KOPT-K1 (cell line): ENCODE results near the gene USP40.

ENCODE experiments used
- H3K27ac ChIP-seq: fragments of 200-600 bp; sonication (generic); 2 replicates; pipeline ENCODE4 v1.5.1; 2016; ENCODE audit warnings: antibody characterized with exemption, mild to moderate bottlenecking, low read depth, low read length; ENCODE audit not compliant: poor library complexity, severe bottlenecking
- H3K36me3 ChIP-seq: fragments of 200-600 bp; sonication (generic); 2 replicates; pipeline ENCODE4 v1.5.1; 2017; ENCODE audit warnings: antibody characterized with exemption, mild to moderate bottlenecking, low read length, moderate library complexity; ENCODE audit not compliant: insufficient read depth
- H3K9me3 ChIP-seq: fragments of 200-600 bp; sonication (generic); 2 replicates; pipeline ENCODE4 v1.5.1; 2017; ENCODE audit warnings: antibody characterized with exemption, low read length, mild to moderate bottlenecking; ENCODE audit not compliant: insufficient read depth, poor library complexity, severe bottlenecking

The USP40 gene

GRCh38 chr2:233446121-233446520, 120.5 kb downstream of the USP40 start:
- no peak overlapping the region for H3K27ac ChIP-seq
- H3K9me3 ChIP-seq, result no peaks in the 10 kb centered on the region
- H3K36me3 ChIP-seq, result peaks cover 90% of the 10 kb centered on the region

GRCh38 chr2:233445152-233445830, 121.3 kb downstream of the USP40 start:
- peaks cover 90% of the 10 kb centered on the region for H3K36me3 ChIP-seq
- H3K9me3 ChIP-seq, result no peaks in the 10 kb centered on the region
- no peak overlapping the region for H3K27ac ChIP-seq

DNA sequence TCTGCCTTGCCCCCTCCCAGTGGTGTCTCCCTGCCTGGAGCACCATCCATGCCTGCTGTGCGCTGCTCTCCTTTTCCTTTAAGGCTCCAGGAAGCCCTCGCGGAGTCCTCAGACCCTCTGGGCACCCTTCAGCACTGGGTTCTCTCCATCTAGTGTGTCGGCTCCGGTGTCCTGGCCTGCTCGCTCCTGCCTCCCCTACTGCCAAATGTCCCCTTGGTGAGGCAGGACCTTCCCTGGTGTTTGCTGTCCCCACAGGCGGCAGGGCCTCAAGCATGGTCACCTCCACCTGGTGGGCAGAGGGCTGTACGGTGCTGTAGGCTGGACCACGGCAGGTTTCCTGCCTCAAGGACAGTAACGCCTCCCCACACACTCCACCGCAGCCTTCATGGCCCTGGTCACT, 122.1 kb downstream of the USP40 start:
- Histone ChIP-seq H3K36me3 (peaks cover 90% of the 10 kb centered on the region), H3K9me3 (no peaks in the 10 kb centered on the region), H3K27ac (no peak overlapping the region)

DNA sequence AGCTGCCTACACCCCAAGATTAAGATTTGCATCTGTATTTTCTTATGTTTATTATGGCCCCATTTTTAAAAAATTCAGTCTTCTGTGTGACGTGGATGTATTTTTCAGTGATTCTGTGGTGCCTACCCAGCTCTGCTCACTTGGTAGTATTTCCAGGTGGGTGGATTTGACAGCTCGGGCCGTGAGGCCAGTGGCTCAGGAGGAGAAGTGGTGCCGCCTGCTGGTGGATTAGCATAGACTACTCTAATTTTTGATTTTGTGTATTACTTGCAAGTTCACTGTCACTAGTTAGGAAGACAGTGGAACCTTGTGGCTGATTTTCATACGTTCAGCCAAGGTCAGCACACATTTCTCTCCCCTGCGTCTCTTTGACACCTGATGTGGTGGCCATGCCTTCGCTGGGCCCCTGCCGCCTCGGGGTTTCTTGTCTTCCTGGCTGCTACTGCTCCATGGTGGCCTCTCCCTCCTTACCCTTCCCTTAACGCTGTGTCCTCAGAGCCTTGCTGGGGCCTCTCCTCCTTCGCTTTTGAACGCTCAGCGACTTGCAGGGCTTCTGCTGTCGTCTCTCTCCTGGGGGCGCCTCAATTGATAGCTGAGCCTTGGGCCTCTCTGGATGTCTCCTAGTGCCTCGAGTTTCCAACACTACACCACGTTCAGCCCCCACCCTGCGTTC, 122.9 kb downstream of the USP40 start:
- Histone ChIP-seq H3K9me3 (no peaks in the 10 kb centered on the region), H3K27ac (no peak overlapping the region), H3K36me3 (peaks cover 90% of the 10 kb centered on the region)

GRCh38 chr2:233442028-233442310, 124.6 kb downstream of the USP40 start:
- no peak overlapping the region for H3K27ac ChIP-seq
- peaks cover 93% of the 10 kb centered on the region for H3K36me3 ChIP-seq
- no peaks in the 10 kb centered on the region for H3K9me3 ChIP-seq

- Histone ChIP-seq H3K9me3 (no peaks in the 10 kb centered on the region), H3K36me3 (peaks cover 93% of the 10 kb centered on the region), H3K27ac (no peak overlapping the region)
Measured at GRCh38 chr2:233441161-233442027, 125.2 kb downstream of the USP40 start.

GRCh38 chr2:233440714-233441113, 125.9 kb downstream of the USP40 start:
- Histone ChIP-seq H3K36me3 (peaks cover 93% of the 10 kb centered on the region), H3K9me3 (no peaks in the 10 kb centered on the region), H3K27ac (no peak overlapping the region)

GRCh38 chr2:233440314-233440713, 126.3 kb downstream of the USP40 start:
- Histone ChIP-seq H3K9me3 (no peaks in the 10 kb centered on the region), H3K27ac (no peak overlapping the region), H3K36me3 (peaks cover 93% of the 10 kb centered on the region)

DNA sequence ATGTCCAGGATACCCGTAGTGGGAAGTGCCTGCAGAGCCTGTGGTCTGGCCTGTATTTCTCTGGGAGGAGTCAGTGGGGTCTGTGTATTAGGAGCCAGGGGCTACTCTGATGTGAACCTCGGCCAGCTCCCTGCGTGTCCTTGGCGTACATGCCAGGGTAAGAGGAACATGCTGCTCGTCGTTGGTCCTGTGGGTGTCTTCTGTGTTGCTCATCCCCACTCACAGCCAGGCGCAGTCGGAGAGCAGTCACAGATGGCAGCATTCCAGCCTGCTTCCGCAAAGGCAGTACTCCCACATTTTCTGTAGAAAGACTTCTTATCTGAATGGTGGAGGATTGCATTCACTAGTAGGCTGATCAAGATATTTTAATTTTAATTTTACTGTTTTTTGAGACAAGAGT, 127.4 kb downstream of the USP40 start:
- no peak overlapping the region for H3K27ac ChIP-seq
- H3K9me3 ChIP-seq, result no peaks in the 10 kb centered on the region
- H3K36me3 ChIP-seq, result peaks cover 93% of the 10 kb centered on the region

DNA sequence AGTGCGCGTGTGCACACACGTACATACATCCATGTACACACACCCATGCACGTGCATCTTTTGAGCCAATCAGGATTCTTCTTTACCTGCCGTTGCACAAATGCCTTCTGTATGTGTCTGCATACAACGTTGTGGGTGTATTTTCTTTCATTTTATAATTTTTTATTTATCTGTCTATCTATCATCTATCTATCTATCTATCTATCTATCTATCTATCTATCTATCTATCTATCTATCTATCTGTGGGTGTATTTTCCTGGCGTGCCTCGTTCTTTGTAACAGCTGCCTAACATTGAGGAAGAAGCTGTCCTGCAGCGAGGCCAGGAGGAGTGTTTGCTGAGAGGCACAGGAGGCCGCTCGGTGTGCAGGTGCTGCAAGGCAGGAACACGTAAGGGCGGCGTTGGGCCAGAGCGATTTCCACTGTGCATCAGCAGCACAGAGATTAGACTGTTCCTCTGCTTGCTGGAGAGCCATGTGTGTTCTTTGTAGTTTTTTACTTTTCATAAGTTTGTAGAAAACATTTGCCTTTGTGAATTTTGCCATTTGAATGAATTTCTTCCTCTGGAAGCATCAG, 127.9 kb downstream of the USP40 start:
- no peaks in the 10 kb centered on the region for H3K9me3 ChIP-seq
- no peak overlapping the region for H3K27ac ChIP-seq
- H3K36me3 ChIP-seq, result peaks cover 88% of the 10 kb centered on the region

DNA sequence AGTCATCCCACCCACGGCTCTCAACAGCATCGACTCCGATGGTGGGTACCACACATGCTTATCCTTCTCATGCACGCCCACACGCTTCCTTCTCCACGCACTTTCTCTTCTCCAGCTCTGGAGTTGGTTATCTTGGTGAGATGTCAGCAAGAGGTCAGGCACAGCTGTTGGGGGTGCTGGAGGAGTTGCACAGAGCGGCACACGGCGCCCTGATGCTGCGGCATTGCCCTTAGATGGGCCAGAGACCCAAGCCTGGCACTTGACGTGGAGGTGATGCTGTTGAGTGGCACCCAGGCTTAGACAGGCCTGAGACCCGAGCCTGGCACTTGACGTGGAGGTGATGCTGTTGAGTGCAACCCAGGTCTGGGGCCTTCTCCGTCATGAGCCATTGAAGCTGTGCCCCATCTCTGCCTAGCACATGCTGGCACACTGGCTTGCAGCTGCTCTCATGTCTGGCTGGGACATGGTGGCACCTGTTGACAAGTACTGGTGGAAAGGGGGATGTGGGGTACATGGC, 129.1 kb downstream of the USP40 start:
- peaks cover 82% of the 10 kb centered on the region for H3K36me3 ChIP-seq
- no peaks in the 10 kb centered on the region for H3K9me3 ChIP-seq
- H3K27ac ChIP-seq, result no peak overlapping the region

- Histone ChIP-seq H3K9me3 (no peaks in the 10 kb centered on the region), H3K27ac (no peak overlapping the region), H3K36me3 (peaks cover 76% of the 10 kb centered on the region)
Measured at GRCh38 chr2:233436691-233437438, 129.7 kb downstream of the USP40 start.

- Histone ChIP-seq H3K27ac (no peak overlapping the region), H3K36me3 (peaks cover 70% of the 10 kb centered on the region), H3K9me3 (no peaks in the 10 kb centered on the region)
Measured at GRCh38 chr2:233436191-233436581, 130.4 kb downstream of the USP40 start.

DNA sequence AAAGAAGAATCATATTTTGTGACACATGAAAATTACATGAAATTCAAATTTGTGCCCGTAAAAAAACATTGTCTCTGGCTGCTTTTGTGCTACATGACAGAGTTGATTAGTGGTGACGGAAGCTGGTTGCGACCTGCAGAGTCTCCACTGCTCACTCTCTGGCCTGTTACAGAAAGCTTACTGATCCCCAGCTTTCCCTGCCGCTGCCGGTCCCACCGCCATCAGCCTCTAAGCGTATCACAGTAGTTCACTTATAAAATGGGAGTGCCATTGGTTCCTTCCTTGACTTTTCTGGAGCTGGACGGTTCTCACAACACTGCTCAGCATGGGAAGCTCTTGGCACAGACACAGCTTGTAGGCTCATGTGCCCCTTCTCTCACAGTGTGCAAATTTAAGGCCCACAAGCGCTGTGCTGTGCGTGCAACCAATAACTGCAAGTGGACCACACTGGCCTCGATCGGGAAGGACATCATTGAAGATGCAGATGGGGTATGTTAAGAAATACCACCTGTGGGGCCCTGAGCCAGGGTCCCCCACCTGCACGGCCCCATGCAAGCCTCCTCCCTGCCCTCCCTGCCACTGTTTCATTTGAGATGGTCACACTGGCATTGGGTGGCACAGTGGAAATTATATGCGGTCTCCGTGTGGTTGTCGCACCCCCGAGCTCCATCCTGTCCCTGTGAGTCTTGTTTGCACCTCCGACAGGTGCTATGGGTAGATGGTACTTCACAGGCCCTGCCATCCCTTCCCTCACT, 131.0 kb downstream of the USP40 start:
- Histone ChIP-seq H3K9me3 (no peaks in the 10 kb centered on the region), H3K36me3 (peaks cover 64% of the 10 kb centered on the region), H3K27ac (no peak overlapping the region)
